GM12892 (cell line): ENCODE measurements around the gene RRBP1. TPM values are rescaled to one million over a fixed set of nuclear protein-coding genes. Genes with fewer than 3 reads are reported as not detected.
A peak's percentile ranks its signal among the peaks of the same experiment; 100 is the strongest.

Source experiments
- DNase-seq: peaks from one replicate; pipeline ENCODE4 v3.0.0; 2011; ENCODE audit not compliant: insufficient read length
- FAIRE-seq: peaks from 2 replicates; lab custom pipeline; 2011; peaks lifted over from hg19 to GRCh38; lab: Jason Lieb, UNC
- POLR2A ChIP-seq: IDR thresholded peaks from 2 replicates; pipeline ENCODE4 v1.6.1; 2011; ENCODE audit warnings: low read depth, low read length, control low read depth
- POLR2AphosphoS5 ChIP-seq: IDR thresholded peaks from 2 replicates; pipeline ENCODE4 v1.6.1; 2011; ENCODE audit warnings: low read depth, low read length, control low read depth
- TAF1 ChIP-seq: IDR thresholded peaks from 2 replicates; pipeline ENCODE4 v1.6.1; 2011; ENCODE audit warnings: low read depth, mild to moderate bottlenecking, control low read depth, low read length, borderline replicate concordance
- polyA plus RNA-seq: library from polyadenylated mRNA; unstranded; fragments of >200 nt; gene quantifications from one replicate; pipeline ENCODE4 v1.2.1, GENCODE V29; 2012; ENCODE audit warnings: missing spikeins, inconsistent platforms; ENCODE audit not compliant: missing spikeins

The RRBP1 gene
- polyA plus RNA-seq = 22.3 TPM

DNA sequence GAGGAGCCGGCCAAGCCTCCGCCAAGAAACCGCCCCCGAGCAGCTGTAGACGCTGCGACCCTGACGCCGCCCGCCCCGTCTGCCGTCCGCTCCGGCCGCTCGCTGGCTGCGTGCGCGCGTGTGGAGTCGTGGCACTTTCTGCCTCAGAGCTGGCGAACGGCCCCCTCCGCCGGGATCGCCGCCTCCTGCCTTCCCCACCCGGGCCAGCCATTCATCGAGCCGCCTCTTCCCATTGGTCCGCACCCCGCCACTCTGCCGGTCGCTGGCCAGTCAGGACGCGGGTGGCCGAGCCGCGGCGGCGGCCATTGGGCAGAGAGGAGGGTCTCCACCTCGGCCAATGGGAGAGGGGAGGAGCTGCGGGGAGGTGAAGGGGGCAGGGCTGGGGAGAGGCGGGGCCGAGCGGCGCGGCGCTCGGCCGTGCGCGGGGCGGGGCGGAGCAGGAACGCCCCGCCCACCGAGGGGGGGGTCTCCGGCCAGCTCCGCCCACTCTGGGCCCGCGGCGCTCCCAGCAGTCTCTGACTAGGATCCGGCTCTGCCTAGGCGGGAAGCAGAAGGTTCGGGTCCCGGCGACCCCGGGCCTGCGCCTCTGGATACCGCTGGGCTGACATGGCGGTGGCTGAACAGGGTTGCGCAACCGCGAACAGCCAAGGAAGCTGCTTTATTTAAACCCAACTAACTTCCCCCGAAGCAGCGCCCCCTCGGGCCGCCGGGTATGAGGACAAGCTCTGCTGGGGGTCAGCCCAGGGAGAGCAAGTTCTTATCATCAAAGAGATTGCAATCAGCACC, at the start of gene RRBP1:
TSS of gene RRBP1 (minus strand) at position 140 of the 786 bp plus-strand sequence. CDS start 21,735 bp downstream, outside the sequence.
- FAIRE-seq = peak; percentile 98
- DNase-seq = peak; percentile 98
- TF ChIP-seq POLR2A = peak; percentile 89; the same call in 1 of the 2 replicates
- TF ChIP-seq TAF1 = peak; percentile 89
- peak; percentile 66; the same call in 1 of the 2 replicates for TF ChIP-seq POLR2AphosphoS5

DNA sequence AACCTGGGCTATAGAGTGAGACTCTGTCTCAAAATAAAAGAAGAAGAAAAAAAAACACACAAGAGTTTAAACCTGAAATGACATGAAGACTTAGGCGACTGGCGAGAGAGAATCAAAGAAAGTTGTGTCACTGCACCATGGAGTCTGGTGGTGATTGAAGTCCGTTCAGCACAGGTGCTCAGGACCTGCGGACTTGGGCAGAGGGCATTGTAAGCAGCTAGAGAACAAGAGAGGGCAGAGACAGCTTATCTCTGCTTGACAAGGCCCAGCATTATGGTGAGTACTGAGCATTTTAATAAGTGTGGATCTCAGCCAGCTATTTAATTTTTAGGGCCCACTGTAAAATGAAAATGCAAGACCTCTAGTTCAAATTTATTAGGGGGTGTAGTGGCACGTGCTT, 49.2 kb upstream of the RRBP1 start:
- no peak for DNase-seq
- no peak for FAIRE-seq

DNA sequence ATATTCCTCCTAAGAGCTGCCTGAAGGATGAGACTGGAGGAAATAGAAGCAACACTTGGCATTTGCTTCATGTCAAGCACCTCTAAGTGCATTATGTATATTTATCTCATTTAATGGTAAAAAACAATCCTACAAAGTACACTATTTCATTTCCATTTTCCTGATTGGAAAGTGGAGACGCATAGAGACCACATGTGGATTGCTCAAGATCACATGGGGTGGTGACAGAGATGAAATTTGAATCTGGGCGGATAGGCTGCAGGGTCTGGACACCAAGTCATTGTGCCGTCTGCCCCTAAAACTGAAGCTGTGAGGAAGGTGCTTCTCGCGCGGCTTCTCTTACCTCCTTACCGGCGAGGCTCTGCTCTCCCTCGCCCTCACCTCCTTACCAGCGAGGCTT, 48.0 kb upstream of the RRBP1 start:
- TF ChIP-seq POLR2AphosphoS5 = no peak
- no peak for TF ChIP-seq POLR2A
- no peak for TF ChIP-seq TAF1
- no peak for FAIRE-seq

More for the DNA sequence above, 49.2 kb upstream of the RRBP1 start:
- TF ChIP-seq TAF1 (no peak), POLR2A (no peak), POLR2AphosphoS5 (no peak)

DNA sequence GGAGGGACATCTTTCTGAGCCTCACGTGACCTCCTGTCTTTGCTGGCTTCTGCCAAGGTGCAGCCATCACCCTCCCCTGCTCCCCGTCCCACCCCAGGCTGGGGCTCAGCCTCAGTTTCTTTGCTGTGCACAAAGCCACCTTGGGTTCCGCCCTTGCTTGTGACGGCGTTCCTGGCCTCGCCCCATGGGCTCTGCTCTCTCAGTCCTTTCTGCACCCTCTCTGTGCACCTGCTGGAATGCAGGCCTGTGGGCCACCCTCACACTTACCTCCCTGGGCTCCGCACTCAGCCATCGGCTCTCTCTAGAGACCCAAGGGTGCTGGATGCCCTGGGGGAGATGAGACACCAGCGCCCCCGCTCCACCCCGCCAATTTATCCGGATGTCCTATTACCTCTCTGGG, 46.0 kb upstream of the RRBP1 start:
- no peak for FAIRE-seq
- no peak for DNase-seq
- TF ChIP-seq TAF1 = no peak
- no peak for TF ChIP-seq POLR2AphosphoS5
- no peak for TF ChIP-seq POLR2A

More for the DNA sequence above, 48.0 kb upstream of the RRBP1 start:
- no peak for DNase-seq

- FAIRE-seq = no peak
- TF ChIP-seq TAF1 (no peak), POLR2A (no peak), POLR2AphosphoS5 (no peak)
- DNase-seq = no peak
These were observed 45.3 kb upstream of the RRBP1 start for GRCh38 chr20:17727351-17727750.

GRCh38 chr20:17726902-17727301, 44.9 kb upstream of the RRBP1 start:
- no peak for DNase-seq
- no peak for TF ChIP-seq POLR2A
- no peak for TF ChIP-seq TAF1
- TF ChIP-seq POLR2AphosphoS5 = no peak
- FAIRE-seq = no peak

GRCh38 chr20:17725094-17725835, 43.2 kb upstream of the RRBP1 start:
- FAIRE-seq = no peak

GRCh38 chr20:17723301-17723691, 41.3 kb upstream of the RRBP1 start:
- FAIRE-seq (no peak), DNase-seq (no peak)
- TF ChIP-seq TAF1 (no peak), POLR2AphosphoS5 (no peak), POLR2A (no peak)

More at GRCh38 chr20:17725094-17725835, 43.2 kb upstream of the RRBP1 start:
- TF ChIP-seq POLR2A (no peak), TAF1 (no peak), POLR2AphosphoS5 (no peak)
- DNase-seq = no peak

DNA sequence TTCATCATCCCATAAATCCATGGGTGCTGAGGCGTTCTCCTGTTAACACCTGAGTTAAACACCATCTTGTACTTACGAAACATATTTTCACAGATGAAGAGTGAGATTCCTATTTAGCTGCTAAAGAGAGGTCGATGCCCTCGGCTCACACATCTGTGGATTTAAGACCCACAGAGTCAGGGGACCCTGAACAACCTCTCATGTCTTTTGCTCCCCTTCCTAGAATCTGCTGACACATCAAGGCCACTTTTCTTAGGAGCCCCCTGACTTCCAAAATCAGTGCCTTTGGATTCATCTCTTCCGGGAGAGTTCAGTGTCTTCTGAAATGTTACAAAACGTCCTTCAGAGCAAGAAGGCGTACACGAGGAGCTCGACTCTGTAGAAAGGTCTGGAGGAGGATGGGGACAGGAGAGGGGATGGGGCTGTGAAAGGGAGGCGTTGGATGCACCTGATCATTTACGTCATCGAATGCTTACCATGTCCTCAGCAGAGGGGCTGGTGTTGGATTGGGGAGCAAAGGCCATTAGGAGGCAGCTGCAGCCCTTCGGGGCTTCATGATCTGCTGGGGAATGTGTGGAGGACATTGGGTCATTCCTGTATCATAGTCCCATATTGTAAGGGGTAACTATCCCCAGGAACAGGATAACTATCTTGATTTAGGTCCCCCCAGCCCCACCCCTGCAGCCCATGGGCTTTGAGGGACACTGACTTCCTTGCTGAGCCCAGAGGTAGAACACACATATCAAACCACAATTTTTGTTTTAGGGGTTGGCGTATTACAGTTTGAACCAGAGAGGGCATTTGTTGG, 40.7 kb upstream of the RRBP1 start:
- TF ChIP-seq POLR2AphosphoS5 (no peak), TAF1 (no peak), POLR2A (no peak)
- FAIRE-seq (no peak), DNase-seq (no peak)

GRCh38 chr20:17721802-17722486, 39.9 kb upstream of the RRBP1 start:
- no peak for DNase-seq
- no peak for TF ChIP-seq TAF1
- TF ChIP-seq POLR2AphosphoS5 = no peak
- no peak for TF ChIP-seq POLR2A
- FAIRE-seq = no peak

DNA sequence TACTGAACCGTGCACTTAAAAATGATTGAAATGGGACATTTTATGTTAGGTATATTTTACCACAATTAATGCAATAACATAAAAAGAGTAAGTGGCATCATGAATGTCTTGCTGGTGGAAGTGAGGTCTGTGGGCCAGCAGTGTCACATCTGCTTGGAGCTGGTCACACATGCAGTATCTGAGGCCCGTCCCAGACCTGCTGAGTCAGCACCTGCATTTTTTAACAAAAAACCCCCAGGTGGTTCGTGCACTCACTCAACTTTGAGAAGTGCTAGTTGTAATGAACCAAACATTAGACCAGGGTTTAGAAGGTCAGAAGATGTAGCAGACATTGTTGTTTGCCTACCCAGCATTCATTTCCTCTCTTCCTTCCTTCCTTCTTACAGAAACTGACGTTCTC, 38.7 kb upstream of the RRBP1 start:
- TF ChIP-seq TAF1 (no peak), POLR2AphosphoS5 (no peak), POLR2A (no peak)
- DNase-seq = no peak
- FAIRE-seq = no peak
